Hippocampal formation (tissue), 2 donors: ENCODE data around the gene GRIPAP1.
"Not testable (repeated sequence)": the region's sequence is repeated elsewhere in the genome, so short reads cannot be mapped to it uniquely, and the experiment has no call there.

Source experiments
- DNase-seq, 2 donors: peaks; one replicate each; lab custom pipeline; 2025; lab: John Stamatoyannopoulos, UW

Gene GRIPAP1

DNA sequence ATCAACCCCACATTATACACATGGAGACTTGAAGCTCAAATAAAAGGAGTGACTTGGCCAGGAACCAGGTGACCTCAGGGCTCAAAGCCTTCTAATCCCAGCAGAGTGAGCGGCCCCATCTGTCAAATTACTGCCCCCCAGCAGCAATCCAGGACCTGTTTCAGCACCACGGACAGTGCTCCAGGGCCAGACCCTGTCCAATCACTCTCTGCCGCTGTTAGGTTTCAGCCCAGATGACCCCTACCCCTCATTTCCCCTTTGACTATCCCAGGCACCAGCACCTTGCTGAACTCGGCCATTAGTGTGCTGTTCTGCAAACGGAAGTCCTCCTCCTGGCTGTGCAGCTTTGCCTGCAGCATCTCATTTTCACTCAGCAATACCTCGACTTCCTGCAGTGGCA is 5.1 kb downstream of the GRIPAP1 start:
- no peak for DNase-seq

DNA sequence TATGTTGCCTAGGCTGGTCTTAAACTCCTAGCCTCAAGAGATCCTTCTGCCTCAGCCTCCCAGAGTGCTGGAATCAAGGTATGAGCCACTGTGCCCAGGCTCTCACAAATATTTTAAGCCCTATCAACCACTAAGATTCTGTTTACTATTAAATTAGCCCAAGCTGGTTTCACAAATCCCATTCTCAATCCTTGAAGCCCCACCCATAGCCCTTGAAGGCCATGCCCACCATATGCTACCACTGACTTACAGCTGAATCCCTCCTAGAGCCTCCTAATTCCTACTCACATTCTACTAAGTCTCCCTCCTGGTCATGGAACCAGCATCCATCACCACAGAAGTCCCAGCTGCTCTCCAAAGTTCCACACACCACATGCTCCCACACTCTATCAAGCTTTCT is 9.7 kb downstream of the GRIPAP1 start:
- DNase-seq: no peak

DNA sequence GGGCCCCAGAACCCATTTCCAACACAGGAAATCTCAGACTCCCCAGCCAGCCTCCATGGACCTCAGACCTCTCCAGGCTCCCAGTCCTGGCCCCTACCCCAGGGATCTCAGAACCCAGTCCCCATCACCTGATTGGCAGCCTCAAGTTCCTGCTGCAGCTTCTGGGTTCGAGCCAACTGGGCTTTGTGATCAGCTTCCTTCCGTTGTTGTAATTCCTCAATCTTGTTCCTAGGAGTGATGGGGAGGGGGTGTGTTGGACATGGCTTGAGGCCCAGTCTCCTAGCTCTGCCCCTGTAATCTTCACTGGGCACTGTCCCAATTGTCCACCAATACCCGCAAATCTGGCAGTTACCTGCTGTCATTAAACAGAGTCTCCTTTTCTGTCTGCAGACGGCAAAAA is 12.6 kb downstream of the GRIPAP1 start:
- no peak for DNase-seq

DNA sequence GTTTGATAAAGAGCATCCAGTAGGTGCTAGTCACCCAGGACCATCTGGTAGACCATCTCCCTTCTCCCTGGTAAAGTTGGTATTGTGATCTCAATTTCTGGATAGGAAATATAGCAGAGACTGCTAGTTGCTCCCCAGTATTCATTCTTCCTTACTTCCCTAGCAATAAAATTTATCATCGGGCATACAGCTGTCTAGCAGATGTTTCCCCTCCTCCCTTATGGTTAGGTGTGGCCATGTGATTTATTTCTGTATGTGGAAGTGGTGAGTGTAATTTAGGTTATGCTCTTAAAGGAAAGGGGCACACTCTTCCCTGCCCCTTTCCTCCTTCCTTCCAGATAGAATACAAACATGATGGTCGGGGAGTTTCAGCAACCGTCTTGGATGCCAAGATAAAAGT is 18.2 kb downstream of the GRIPAP1 start:
- DNase-seq: no peak

DNA sequence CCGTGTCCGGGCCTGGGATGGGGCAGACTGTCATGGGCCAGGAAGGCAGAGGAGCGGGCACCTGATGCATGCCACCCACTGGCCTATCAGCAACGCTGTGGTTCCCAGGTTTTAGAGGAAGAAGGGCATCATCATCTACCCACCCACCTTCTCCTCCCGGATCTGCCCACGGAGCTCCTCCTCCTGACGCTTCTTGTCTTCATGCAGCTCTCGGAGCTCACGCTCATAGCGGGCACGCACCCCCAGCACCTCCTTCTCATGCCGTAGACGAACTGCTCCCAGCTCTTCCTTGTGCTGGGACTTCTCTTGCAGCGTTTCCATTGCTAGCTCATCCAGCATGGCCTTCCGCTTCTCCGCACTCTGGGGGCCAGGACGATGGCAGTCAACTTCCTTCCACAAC is 19.0 kb downstream of the GRIPAP1 start:
- no peak for DNase-seq

DNA sequence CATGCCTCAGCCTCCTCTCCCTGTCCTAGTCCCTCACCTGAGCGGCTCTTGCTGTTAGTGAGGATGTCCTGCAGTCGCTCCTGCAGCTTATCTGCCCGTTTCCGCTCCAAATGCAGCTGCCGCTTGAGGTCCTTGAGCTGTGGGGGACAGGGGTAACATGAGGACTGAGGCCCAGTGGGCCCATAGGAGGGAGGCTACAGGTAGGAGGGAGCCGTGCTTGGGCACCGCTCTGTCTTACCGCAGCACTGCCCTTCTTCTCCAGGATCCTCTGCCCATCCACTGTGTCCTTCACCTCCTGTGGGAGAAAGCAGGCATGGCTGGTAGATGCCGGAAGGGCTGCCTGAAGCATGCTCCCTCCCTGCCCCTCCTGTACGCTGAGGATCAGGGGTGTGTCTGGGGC is 20.9 kb downstream of the GRIPAP1 start:
- no peak for DNase-seq

DNA sequence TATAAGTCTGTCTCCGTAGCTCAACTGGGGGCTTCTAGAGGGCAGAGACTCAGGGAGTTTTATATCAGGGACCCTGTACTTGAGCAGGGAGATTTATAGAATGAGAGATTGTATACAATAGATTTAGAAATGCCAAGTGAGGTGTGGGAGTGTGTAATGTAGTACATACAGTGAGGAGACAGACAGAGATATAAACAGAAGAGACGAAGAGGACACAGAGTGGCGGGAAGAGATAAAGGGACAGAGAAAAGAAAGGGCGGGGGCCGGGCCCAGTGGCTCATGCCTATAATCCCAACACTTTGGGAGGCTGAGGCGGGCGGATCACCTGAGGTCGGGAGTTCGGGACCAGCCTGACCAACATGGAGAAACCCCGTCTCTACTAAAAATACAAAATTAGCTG is 21.7 kb downstream of the GRIPAP1 start:
- not testable (repeated sequence) for DNase-seq

DNA sequence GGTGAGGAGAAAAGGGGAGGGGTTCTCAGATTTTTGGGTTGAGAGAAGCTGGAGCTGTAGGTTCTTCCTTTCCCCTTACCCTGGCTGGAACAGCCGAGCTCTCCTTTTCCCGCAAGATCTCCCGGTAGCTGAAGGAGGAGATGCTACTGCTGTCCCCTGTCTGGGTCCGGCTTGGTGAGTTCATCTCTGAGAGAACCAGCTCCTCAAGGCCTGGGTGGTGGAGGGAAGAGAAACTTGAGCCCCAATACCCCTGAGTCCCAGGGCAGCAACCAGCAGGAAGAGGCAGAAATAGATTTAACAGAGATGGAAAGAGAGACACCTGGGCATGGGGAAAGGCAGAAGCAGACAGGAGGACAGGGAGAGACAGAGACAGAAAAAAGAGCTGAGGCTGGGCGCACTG is 23.8 kb downstream of the GRIPAP1 start:
- no peak for DNase-seq

DNA sequence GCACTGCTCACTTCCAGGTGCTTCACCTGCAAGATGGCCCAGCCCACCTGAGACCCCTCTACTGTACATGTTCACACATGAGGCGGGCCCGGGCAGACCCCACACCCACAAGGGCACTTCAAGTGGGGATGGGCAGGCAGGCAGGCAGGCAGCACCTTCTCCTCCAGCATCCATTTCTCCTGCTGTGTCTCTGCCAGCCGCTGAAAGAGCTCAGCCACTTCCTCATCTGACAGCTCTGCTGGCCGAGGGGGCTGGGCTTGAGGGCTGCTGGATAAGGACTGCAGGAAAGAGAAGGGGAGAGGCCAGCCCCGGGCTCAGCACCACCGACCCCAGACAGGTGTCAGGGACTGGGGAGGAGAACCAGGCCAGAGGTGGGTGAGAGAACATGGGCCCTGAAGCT is 26.0 kb downstream of the GRIPAP1 start:
- DNase-seq: no peak

DNA sequence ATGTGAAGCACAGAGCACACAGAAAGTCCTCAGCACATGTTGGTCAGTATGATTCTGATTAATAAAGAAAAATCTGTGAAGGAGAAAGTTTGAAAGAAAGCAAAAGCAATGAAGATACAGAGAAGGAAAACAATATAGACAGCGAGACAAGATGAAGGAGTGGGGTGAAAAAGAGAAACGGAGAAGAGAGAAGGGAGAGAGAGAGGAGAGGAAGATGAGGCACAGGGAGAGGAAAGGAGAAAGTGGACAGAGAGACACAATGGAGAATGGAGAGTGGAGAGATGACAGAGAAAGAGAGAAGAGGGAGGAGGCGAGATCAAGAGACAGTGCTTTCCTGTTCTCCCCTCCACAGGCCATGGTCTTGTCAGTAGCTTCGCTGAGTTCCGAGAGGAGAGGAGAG is 26.5 kb downstream of the GRIPAP1 start:
- no peak for DNase-seq

DNA sequence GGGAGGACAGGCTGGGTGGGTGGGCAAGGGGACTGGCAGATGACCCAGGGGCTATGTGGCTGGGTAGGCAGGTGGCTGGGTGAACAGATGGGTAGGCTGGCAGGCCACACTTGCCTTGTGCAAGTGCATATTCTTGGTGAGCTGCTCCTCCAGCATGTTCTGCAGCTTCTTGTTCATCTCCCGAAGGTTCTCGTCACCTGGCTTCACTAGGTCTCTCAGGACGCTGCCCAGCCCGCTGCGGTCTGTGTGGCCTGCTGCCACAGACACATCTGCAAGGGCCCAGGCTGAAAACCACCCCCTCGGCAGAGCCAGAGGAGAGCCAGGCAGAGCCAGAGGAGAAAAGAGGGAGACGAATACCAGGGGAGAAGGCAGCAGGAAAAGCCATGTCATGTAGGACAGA is 27.0 kb downstream of the GRIPAP1 start:
- DNase-seq: no peak

DNA sequence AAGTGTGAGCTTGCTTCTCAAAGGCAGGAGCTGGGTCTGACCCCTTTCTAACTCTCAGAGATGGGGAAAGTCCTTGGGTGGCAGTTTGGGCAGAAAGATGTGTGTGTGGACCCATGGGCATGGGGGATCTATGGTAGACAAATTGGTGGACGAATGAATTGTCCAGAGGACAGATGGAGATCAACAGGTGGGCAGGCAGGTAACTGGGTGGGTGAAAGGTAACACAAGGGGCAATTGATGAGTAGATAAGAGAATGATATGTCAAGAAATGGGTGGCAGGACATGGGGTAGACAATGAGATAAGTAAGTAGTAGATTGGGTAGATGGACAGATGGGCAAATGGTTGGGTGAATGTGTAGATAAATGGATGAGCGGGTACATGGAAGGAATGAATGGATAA is 27.5 kb downstream of the GRIPAP1 start:
- DNase-seq: no peak

DNA sequence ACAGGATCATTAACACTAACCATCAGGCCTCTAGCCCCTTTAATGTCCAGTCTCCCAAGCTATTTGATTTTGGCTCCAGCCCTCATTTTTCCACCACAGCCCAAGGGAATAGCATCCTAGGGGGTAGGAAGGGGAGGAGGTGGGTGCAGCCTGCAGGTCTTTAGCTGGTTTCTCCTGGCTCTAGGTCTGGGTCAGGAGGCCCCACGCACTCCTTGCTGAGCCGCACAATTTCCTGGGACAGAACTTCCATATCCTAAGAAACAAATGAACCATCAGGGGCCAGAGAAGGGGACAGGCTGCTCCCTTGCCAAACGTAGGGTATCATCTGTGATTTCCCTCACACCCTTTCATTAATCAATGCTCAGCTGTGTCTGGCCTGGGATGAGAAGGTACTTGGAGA is 28.0 kb downstream of the GRIPAP1 start:
- no peak for DNase-seq

DNA sequence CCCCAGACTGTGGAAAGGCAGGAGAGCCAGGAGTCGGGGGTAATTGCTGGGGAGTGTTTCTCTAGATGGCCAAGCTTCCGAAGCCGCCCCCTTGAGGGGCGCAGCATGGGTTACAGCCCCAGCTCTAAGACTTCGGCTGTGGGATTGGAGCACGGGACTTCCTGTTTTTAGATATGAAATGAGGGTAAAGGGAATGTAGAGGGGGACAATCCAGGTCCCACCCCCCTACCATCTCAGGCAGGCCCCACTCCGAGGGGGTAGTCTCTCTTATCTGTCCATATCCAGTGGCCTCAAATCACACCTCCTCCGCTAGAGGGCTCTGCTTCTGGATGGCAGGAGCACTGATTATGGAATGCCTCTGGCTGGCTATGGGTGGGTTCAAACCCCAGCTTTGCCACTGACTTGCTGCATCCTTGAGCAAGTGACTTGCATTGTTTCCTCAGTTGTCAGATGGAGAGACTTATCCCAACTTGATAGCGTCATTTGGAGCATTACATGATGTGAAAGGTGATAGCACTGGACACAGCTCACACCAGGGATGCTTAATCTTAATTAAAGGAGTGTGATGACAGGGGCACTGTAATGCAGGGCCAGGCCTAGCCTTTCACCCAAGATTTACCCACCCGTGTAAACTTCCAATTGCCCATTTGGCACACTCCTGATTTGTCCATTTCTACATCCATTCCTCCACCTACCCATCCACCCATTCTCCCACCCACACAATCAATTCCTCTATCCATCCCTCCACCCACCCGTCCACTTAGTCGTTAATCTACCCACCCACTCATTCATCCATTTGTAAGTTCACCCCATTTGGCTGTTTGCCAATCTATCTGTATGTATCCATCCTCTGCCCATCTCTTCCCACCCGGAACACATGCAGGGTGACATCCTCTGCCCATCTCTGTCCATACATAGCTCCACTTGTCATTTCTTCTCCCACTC is 29.6 kb downstream of the GRIPAP1 start:
- DNase-seq: peak in 1 of 2 donors; percentile 12

DNA sequence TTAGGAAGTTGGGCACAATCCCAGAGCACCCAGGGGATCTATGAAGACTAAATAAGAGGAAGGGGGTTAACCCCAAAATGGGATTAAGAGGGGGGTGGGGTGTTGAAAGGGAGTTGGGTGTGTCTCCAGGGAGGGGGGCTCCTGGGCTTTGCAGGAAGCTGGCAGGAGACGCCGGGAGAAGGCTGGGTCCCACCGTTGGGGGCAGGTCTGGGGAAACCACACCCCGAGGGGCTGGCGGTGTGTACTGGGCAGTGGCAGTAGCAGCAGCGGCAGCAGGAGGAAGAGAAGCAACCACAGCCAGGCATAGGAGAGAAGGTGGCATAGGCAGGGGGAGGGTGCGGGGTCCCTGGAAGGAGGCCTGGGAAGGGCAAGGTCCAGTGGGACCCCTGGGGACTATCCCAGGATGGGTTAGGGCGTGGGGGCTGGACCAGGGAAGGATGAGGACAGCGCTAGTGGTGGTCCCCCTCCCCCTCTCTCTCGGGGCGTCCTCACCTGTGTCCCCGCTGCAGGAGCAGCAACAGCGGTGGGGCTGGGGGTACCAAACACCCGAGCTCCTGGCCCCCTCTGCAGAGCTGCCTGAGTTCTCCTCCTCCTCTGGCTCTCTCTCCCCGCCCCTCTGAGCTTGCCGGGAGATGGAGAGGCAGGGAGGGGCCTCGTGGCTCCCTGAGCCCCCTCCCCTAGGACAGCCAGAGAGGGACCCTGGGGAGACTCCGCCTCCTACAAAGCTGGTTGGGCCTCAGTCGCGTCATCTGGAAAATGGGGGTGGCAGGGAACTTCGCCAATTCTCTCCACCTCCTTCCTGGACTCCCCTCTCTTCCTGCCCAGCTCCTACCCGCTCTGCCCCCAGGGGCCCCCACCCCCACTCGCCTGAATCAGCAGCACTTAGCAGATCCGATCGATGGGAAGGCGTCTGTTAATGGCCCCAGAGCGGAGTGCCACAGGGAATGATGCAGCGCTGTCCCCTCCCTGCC is 30.5 kb downstream of the GRIPAP1 start, which contains the start of gene KCND1:
TSS of gene KCND1 (minus strand) at position 596 of the 971 bp plus-strand sequence. CDS start 1,573 bp downstream, outside the sequence.
- no peak for DNase-seq

DNA sequence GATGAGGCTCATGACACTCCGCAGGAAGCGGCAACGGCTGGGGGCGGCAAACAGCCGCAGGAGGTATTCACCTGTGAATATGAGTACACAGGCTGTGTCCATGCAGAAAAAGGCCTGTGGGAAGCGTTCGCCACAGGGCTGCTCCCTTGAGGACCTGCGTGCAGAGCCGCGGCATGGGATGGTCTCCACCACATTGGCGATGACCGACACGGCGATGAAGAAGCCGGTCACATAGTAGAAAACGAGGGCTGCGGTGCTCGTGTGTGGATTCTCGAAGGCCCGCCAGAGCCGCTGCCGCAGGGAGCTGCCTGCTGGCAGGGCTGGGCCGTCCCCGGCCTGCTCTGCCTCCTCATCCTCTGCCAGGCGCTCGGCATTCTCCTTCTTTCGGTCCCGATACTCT is 32.6 kb downstream of the GRIPAP1 start:
- no peak for DNase-seq

DNA sequence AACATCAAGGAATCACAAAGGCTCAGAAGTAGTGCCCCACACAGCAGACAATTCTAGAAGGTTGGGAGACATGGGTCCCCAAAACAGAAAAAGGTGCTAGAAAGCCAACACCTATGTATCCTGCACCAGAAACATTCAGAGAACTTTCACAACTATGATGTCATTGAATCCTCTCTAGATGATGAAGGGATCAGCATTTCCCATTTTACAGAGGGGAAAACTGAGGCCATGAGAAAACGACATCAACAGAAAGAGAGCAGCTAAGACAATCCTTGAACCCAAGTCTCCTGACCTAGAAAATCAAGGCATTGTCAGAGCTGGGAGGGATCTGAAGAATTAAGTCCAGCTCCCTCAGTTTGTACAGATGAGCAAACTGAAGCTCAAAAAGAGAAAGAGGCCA is 33.7 kb downstream of the GRIPAP1 start:
- no peak for DNase-seq

DNA sequence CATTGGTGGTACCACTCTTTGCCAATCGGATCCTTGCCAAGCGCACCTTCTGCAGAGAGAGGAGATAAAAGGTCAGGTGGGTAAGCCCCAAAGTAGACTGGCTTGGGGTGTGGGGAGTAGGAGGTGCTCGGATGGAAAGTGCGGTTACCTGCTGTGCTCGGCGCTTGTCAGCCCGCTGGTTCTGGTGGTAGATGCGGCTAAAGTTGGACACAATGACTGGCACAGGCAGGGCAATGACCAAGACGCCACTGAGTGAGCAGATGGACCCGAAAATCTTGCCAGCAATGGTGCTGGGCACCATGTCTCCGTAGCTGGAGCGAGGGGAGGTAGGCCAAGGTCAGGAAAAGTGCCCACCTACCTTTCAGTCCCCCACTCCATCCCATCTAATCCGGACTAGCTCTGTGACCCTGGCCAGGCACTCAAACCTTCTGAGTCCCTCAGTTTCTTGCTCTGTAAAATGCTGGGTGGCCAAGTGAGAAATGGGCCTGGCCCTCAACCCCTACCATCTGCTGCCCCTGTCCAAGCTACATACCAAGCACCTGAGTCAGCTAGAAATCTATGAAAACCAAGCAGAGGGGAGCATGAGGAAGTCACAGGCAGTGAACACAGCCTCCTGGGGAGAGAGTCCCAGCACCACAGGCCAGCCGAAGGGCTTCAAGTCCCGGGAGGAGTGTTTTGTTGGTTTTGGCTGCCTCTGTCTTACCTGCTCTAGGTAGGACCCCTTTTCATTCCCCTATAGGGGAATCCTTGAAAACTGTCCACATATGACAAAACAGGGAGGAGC is 35.1 kb downstream of the GRIPAP1 start:
- DNase-seq: no peak

DNA sequence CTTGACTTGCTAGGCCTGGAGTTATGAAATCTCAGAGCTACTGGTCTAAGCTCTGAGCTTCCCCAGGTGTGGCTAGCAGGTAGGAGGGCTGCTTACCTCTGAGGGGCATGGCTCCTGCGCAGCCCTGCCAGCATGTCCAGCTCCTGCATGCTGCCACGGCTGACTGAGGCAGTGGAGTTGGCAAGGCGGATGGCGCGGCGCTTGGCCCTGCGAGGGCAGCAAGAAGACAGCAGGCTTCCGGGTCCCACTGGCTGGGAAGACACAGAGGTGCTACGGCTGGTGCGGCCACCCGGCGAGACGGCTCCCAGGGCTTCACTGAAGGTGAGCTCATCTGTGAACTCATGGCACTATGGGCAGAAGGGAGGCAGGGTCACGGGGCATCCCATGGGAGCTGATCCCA is 36.1 kb downstream of the GRIPAP1 start:
- DNase-seq: no peak

DNA sequence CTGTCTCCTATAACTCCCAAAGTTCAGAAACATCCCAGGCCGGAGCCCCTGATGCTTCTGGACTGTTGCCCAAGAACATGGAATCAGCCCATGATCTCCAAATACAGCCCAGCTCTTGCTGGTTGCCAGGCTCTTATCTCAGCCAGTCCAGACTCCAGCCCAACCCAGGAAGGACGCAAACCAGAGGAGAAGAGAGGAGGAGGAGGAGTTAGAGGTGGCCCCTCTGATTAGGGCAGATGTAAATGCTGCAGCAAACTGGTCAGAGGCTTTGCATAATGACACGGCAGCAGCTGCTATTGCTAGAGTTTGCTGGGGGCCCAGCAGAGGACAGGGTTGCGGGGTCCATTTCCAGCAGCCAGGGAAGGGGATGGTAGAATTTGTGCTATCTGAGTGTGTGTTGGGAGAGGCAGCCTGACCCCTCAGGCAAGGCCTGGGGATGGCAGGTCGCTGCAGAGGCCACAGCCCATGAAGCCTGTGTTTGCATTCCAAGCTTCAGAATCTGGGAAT is 40.4 kb downstream of the GRIPAP1 start:
- no peak for DNase-seq

DNA sequence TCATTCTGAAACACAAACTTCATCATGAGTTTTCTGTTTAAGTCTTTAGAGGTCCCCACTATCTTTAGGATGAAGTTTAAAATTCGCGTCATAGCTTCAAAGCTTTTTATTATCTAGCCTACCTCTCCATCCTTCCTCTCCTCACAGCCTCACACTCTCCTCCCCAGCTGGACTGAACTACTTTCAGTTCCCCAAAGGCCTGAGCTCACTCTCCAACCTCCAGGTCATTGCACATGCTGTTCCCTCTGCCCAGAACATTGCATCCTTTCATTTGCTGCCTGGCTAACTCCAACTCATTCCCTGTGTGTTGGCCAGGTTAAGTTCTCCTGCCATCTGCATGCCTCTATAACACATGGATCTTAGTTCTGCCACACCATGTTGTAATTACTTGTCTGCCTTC is 41.8 kb downstream of the GRIPAP1 start:
- DNase-seq: peak in 1 of 2 donors; percentile 2
